K562 (cell line): ENCODE results near the gene ENHO. TPM values are rescaled to one million over a fixed set of nuclear protein-coding genes. Genes with fewer than 3 reads are reported as not detected.

Source experiments
- ATAC-seq: fragments of 200-7000 bp; cut with Tn5 transposase; 3 replicates; pipeline ENCODE4 v1.9.1; 2020; ENCODE audit warnings: moderate library complexity
- BruUV-seq: library from RNA; stranded (reverse); fragments of 400-500 nt; replicated peaks from 2 replicates; lab custom pipeline; 2021; lab: Mats Ljungman, UMichigan
- CTCF ChIA-PET: fragments of 300-600 bp; formaldehyde crosslinking; extraction: SDS; loops from one replicate; lab custom pipeline; 2021; ENCODE audit warnings: low intra/inter-chr PET ratio; lab: Yijun Ruan, JAX
- POLR2A ChIA-PET: fragments of 300-600, 350-650 bp; sonication (Branson Sonifier 250); formaldehyde crosslinking; extraction: SDS; loops from one replicate; lab custom pipeline; 2021; ENCODE audit warnings: antibody characterized with exemption, inconsistent platforms; lab: Yijun Ruan, JAX
- DNase-seq, 4 experiments: peaks; one replicate each; pipeline versions ENCODE4 v3.0.0 to v3.0.0-alpha.2; 2011 to 2018; ENCODE audit warnings: low spot score in 3 of 4, mixed read lengths in 3 of 4; ENCODE audit errors: extremely low read depth in 1 of 4
- FAIRE-seq: peaks from 2 replicates; lab custom pipeline; 2011; peaks lifted over from hg19 to GRCh38; lab: Jason Lieb, UNC
- H2AFZ ChIP-seq: 2 replicates; pipeline ENCODE4 v1.6.0; 2011; ENCODE audit warnings: low read depth, low read length, control low read depth, inconsistent platforms
- H3K27ac ChIP-seq: fragments of 200-600 bp; 3 replicates; pipeline ENCODE4 v1.8.0; 2011; ENCODE audit warnings: low read depth, mild to moderate bottlenecking, control low read depth, inconsistent platforms, low read length, moderate library complexity, mixed read lengths; ENCODE audit errors: extremely low read depth
- H3K27me3 ChIP-seq, 2 experiments: fragments of 300-600 bp in 1 of 2; 2 replicates in 1 of 2; 3 replicates in 1 of 2; pipeline versions ENCODE4 v1.6.0 to v1.8.0; 2011; ENCODE audit warnings: inconsistent platforms in 2 of 2, low read length in 2 of 2, mild to moderate bottlenecking in 1 of 2, mixed read lengths in 1 of 2, moderate library complexity in 1 of 2; ENCODE audit not compliant: control insufficient read depth in 2 of 2, insufficient read depth in 2 of 2
- H3K36me3 ChIP-seq: fragments of 300-600 bp; 3 replicates; pipeline ENCODE4 v1.8.0; 2011; ENCODE audit warnings: mild to moderate bottlenecking, low read length, inconsistent platforms; ENCODE audit not compliant: control insufficient read depth, insufficient read depth
- H3K4me1 ChIP-seq, 2 experiments: fragments of 200-600 bp in 1 of 2; replicated peaks in 1 of 2; 2 replicates in 1 of 2; 3 replicates in 1 of 2; pipeline versions ENCODE4 v1.5.1 to v1.8.0; 2011; ENCODE audit warnings: inconsistent platforms in 2 of 2, low read length in 2 of 2, mild to moderate bottlenecking in 1 of 2, mixed read lengths in 1 of 2, moderate library complexity in 1 of 2; ENCODE audit not compliant: control insufficient read depth in 2 of 2, insufficient read depth in 2 of 2
- H3K4me2 ChIP-seq: 2 replicates; pipeline ENCODE4 v1.6.1; 2011; ENCODE audit warnings: low read length, control low read depth, inconsistent platforms, mixed read lengths; ENCODE audit not compliant: insufficient read depth
- H3K4me3 ChIP-seq: fragments of 200-600 bp; sonication (generic), shearing (Covaris generic); 2 replicates; pipeline ENCODE4 v1.5.1; 2016; ENCODE audit warnings: control low read depth, inconsistent platforms
- H3K79me2 ChIP-seq: fragments of 200-600 bp; 3 replicates; pipeline ENCODE4 v1.8.0; 2011; ENCODE audit warnings: low read length, inconsistent platforms; ENCODE audit not compliant: control insufficient read depth, insufficient read depth
- H3K9ac ChIP-seq, 2 experiments: 2 replicates each; pipeline versions ENCODE4 v1.6.0 to v1.6.1; 2011; ENCODE audit warnings: low read depth in 2 of 2, low read length in 2 of 2, control low read depth in 1 of 2, inconsistent platforms in 1 of 2, mild to moderate bottlenecking in 1 of 2, mixed read lengths in 1 of 2; ENCODE audit not compliant: insufficient read depth in 1 of 2
- H3K9me1 ChIP-seq: one replicate; pipeline ENCODE4 v1.6.0; 2011; ENCODE audit warnings: inconsistent platforms, mild to moderate bottlenecking, low read length, moderate library complexity; ENCODE audit not compliant: control insufficient read depth, insufficient read depth
- H3K9me3 ChIP-seq: replicated peaks from 2 replicates; pipeline ENCODE4 v1.5.1; 2011; ENCODE audit warnings: low read depth, low read length, inconsistent platforms; ENCODE audit not compliant: control insufficient read depth, insufficient read depth
- H4K20me1 ChIP-seq: replicated peaks from 2 replicates; pipeline ENCODE4 v1.6.1; 2011; ENCODE audit warnings: low read length, inconsistent platforms, mixed read lengths; ENCODE audit not compliant: control insufficient read depth, insufficient read depth
- KHSRP ChIP-seq: fragments of 450-650 bp; IDR thresholded peaks from 2 replicates; pipeline ENCODE4 v1.6.1; 2017
- NCOR1 ChIP-seq: fragments of 450-650 bp; IDR thresholded peaks from 2 replicates; pipeline ENCODE4 v1.6.1; 2016; ENCODE audit warnings: mild to moderate bottlenecking, moderate library complexity
- XRCC4 ChIP-seq: IDR thresholded peaks from one replicate; pipeline ENCODE4 v1.6.1; 2011; ENCODE audit not compliant: insufficient read depth, insufficient read length; ENCODE audit errors: extremely low read depth
- ZNF699 ChIP-seq: fragments of 250-450 bp; sonication (Bioruptor Pico); IDR thresholded peaks from 2 replicates; pipeline ENCODE4 v1.8.0; 2021; ENCODE audit warnings: mild to moderate bottlenecking, moderate library complexity; ENCODE audit not compliant: insufficient replicate concordance
- WGBS: fragments of 100-300 bp; shearing (Covaris generic); methylation state at CpG from one replicate; pipeline ENCODE4 v1.1.6; 2016; ENCODE audit warnings: low coverage, mixed read lengths; ENCODE audit not compliant: insufficient coverage; ENCODE audit errors: missing lambda C conversion rate; 5-methylcytosine and 5-hydroxymethylcytosine counted together
- in situ Hi-C: fragments of 300-500 bp; cut with MboI; formaldehyde crosslinking; loops from 4 replicates; pipeline ENCODE4 v1.15.0; 2018; ENCODE audit warnings: inconsistent platforms, mixed read lengths
- intact Hi-C: fragments of 100-400 bp; cut with micrococcal nuclease; formaldehyde crosslinking; loops from 2 replicates; pipeline ENCODE4 v1.14.2; 2022
- polyA plus RNA-seq, 8 experiments: library from polyadenylated mRNA; depleted of rRNA in 4 of 8; stranded (reverse) in 5 of 8; unstranded in 3 of 8; fragments of >200 nt; fragmentation: Nextera tagmentation in 2 of 8; fragmentation: Illumina TruSeq in 1 of 8; extraction: Ambion mirVana in 2 of 8; extraction: Trizol in 1 of 8; gene quantifications; 2 replicates each; pipeline versions ENCODE4 v1.2.1 to v1.2.3, GENCODE V29; 2011 to 2014; ENCODE audit warnings: inconsistent platforms in 1 of 8, missing spikeins in 1 of 8
- total RNA-seq, 7 experiments: library from RNA; depleted of rRNA in 6 of 7; stranded (reverse); fragments of >200 nt in 6 of 7; fragmentation: Illumina TruSeq in 2 of 7; extraction: Trizol in 2 of 7; gene quantifications; 2 replicates each; pipeline versions ENCODE4 v1.2.1 to v1.2.3, GENCODE V29; 2011 to 2021; ENCODE audit warnings: low replicate concordance in 1 of 7
- TF ChIP-seq, protein P1 (sequence below): sonication (generic); formaldehyde crosslinking; IDR thresholded peaks from 2 replicates; pipeline ENCODE4 v1.8.0; 2022; ENCODE audit warnings: mild to moderate bottlenecking, missing genetic modification reagents

ENHO gene
- total and polyA plus RNA-seq, 9 of the 15 experiments (the other 6 are each of a cell fraction or from before 2014, with no cell fraction given), result 0.24 TPM; not detected in 8

DNA sequence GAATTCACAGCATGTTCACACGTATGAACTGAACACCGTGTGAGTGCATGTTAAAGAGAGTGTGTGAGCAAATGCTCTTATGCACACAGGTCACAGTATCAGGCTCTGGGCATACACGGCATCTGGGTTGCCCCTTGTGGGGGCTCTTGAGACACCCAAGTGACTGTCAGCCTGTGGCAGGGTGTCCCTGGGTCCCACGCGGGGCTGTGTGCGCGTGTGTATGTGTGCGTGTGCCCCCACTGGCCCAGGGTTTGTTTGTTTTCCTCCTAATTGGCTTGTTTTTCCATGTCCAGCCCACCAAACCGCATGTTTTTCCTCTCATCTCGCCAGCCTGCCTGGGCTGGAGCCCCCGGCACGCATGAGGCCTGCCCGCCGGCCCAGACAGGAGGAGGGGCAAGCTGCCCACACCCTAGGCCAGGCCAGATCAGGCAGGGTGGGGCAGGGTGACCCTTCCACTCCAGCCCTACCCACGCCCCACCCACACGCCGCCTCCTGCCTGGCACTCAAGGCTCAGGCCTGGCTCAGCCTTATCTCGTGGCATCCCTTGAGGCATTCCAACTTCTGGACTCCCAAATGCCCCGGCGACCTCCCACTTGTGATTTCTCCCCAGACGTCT is 37.9 kb upstream of the ENHO start:
- Histone ChIP-seq H3K27ac (no peak overlapping the region), H3K9me1 (no peaks in the 10 kb centered on the region), H4K20me1 (no peaks in the 10 kb centered on the region; the same call in 1 of the 2 replicates), H3K36me3 (no peaks in the 10 kb centered on the region), H3K9me3 (no peaks in the 10 kb centered on the region), H3K4me1 (peaks cover 0 to 3% of the 10 kb centered on the region in 2 experiments; a peak in 2 of 5 replicates), H2AFZ (no peak overlapping the region), H3K27me3 (peaks cover 0 to 40% of the 10 kb centered on the region in 2 experiments; a peak in 4 of 5 replicates), H3K9ac (no peak overlapping the region), H3K4me2 (no peak overlapping the region), H3K79me2 (no peaks in the 10 kb centered on the region), H3K4me3 (no peak overlapping the region)
- WGBS, result 0% methylated on average over 16 of the region's 21 CpGs
- TF ChIP-seq ZNF699 (CRISPR knock-in tag), result no peak
- no peak for TF ChIP-seq XRCC4
- no peak for TF ChIP-seq NCOR1
- TF ChIP-seq KHSRP, result no peak
- TF ChIP-seq, protein P1, sequence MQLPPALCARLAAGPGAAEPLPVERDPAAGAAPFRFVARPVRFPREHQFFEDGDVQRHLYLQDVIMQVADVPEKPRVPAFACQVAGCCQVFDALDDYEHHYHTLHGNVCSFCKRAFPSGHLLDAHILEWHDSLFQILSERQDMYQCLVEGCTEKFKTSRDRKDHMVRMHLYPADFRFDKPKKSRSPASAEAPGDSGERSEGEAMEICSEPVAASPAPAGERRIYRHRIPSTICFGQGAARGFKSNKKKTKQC (CRISPR knock-in tag), result no peak
- no peak for FAIRE-seq
- in situ Hi-C loops, result no loop called here
- ChIA-PET CTCF (no interaction called here), POLR2A (no interaction called here)
- no TSS peak for BruUV-seq
- DNase-seq, result no peak
- intact Hi-C loops, result no loop called here
- ATAC-seq, result no peak
